Rectal smooth muscle tissue (tissue), 1 donor: ENCODE data around the gene NOD1.
"Not testable (repeated sequence)": the region's sequence is repeated elsewhere in the genome, so short reads cannot be mapped to it uniquely, and the experiment has no call there.

Experiments used
- H3K27ac ChIP-seq: one replicate; pipeline ENCODE4 v1.7.0; 2013; ENCODE audit warnings: low read depth, low read length, inconsistent platforms
- H3K27me3 ChIP-seq: one replicate; pipeline ENCODE4 v1.7.0; 2013; ENCODE audit warnings: low read length; ENCODE audit not compliant: control insufficient read depth, insufficient read depth
- H3K36me3 ChIP-seq: one replicate; pipeline ENCODE4 v1.7.0; 2013; ENCODE audit warnings: low read length; ENCODE audit not compliant: control insufficient read depth, insufficient read depth
- H3K4me1 ChIP-seq: one replicate; pipeline ENCODE4 v1.7.0; 2013; ENCODE audit warnings: low read length; ENCODE audit not compliant: control insufficient read depth, insufficient read depth
- H3K4me3 ChIP-seq: one replicate; pipeline ENCODE4 v1.7.0; 2013; ENCODE audit warnings: low read length
- H3K9ac ChIP-seq: one replicate; pipeline ENCODE4 v1.7.0; 2013; ENCODE audit warnings: low read length

NOD1 gene

GRCh38 chr7:30478349-30479201 lies at the start of gene NOD1:
NOD1 (minus strand) TSS chr7:30478784; CDS start chr7:30456921, 21,863 bp downstream.
- Histone ChIP-seq H3K9ac (peak within 1 kb of the TSS; percentile 70), H3K27me3 (peaks cover under 1% of the 10 kb centered on the region), H3K4me1 (peaks cover 8% of the 10 kb centered on the region), H3K36me3 (no peaks in the 10 kb centered on the region), H3K27ac (peak within 1 kb of the TSS; percentile 85), H3K4me3 (peak within 1 kb of the TSS; percentile 88)

DNA sequence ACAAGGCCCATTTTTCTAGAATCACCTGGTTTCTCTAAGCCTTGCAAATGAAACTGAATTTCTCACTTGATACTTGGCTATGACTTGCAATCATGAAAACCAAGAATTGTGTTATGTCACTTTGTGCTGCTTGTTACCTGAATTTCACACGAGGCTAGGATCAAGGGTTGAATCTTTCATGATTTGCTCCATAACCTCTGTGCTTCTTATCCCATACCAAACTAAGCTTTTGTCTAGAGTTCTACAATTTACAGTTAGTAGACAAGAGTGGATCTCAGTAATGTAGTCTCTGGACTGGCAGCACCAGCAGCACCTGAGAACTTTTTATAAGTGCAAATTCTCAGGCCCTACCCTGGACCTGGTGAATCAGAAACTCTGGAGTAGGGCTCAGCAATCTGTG lies 48.7 kb upstream of the NOD1 start:
- H3K27me3 ChIP-seq, H3K27ac ChIP-seq, H3K36me3 ChIP-seq, H3K4me1 ChIP-seq, H3K4me3 ChIP-seq, H3K9ac ChIP-seq: not testable (repeated sequence)

- Histone ChIP-seq H3K4me1 (no peaks in the 10 kb centered on the region), H3K4me3 (no peak overlapping the region), H3K36me3 (no peaks in the 10 kb centered on the region), H3K9ac (no peak overlapping the region), H3K27me3 (no peaks in the 10 kb centered on the region), H3K27ac (no peak overlapping the region)
These were observed 47.6 kb upstream of the NOD1 start for GRCh38 chr7:30526163-30526562.

GRCh38 chr7:30525429-30525828 lies 46.8 kb upstream of the NOD1 start:
- no peak overlapping the region for H3K9ac ChIP-seq
- no peak overlapping the region for H3K4me3 ChIP-seq
- H3K4me1 ChIP-seq = no peaks in the 10 kb centered on the region
- H3K27me3 ChIP-seq = no peaks in the 10 kb centered on the region
- H3K27ac ChIP-seq = no peak overlapping the region
- H3K36me3 ChIP-seq = no peaks in the 10 kb centered on the region

GRCh38 chr7:30524545-30524944 lies 46.0 kb upstream of the NOD1 start:
- Histone ChIP-seq H3K9ac (no peak overlapping the region), H3K27me3 (no peaks in the 10 kb centered on the region), H3K36me3 (no peaks in the 10 kb centered on the region), H3K27ac (no peak overlapping the region), H3K4me3 (no peak overlapping the region), H3K4me1 (no peaks in the 10 kb centered on the region)

GRCh38 chr7:30523466-30523865 lies 44.9 kb upstream of the NOD1 start:
- Histone ChIP-seq H3K4me1 (no peaks in the 10 kb centered on the region), H3K36me3 (no peaks in the 10 kb centered on the region), H3K27me3 (no peaks in the 10 kb centered on the region), H3K27ac (no peak overlapping the region), H3K4me3 (no peak overlapping the region), H3K9ac (no peak overlapping the region)

DNA sequence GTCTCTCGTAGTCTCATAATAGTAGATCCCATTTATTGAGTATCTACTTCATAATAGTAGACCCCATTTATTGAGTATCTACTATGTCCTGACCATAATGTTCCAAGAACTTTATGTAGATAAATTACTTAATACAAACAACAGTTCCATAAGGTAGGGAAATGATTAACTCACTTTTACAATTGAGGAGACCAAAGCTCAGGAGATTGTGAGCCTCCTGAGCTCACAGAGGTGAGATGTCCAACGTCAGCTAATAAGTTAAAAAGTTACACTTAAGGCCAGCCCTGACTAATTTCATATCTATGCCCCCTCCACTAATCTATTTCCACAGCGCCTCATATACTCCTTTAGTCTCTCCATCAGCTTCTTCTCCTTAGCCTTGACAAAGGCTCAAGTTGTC lies 43.6 kb upstream of the NOD1 start:
- Histone ChIP-seq H3K4me3 (no peak overlapping the region), H3K4me1 (no peaks in the 10 kb centered on the region), H3K9ac (no peak overlapping the region), H3K27me3 (no peaks in the 10 kb centered on the region), H3K27ac (no peak overlapping the region), H3K36me3 (no peaks in the 10 kb centered on the region)

DNA sequence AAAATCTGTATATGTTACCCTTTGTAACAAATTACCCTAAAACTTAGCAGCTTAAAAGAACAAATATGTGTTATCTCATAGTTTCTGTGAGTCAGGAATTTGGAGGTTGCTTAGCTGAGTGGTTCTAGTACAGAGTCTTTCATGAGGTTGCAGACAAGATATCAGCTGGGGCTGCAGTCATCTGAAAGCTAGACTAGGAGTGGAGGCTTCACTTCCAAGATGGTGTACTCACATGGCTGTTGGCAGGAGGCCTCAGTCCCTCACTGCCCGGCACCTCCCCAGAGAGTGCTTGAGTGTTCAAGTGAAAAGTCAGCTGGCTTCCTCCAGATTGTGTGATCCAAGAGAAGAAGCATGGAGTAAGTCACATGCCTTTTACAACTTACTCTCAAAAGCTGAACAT lies 42.9 kb upstream of the NOD1 start:
- H3K4me3 ChIP-seq = no peak overlapping the region
- no peaks in the 10 kb centered on the region for H3K27me3 ChIP-seq
- H3K9ac ChIP-seq = no peak overlapping the region
- no peak overlapping the region for H3K27ac ChIP-seq
- H3K4me1 ChIP-seq = no peaks in the 10 kb centered on the region
- no peaks in the 10 kb centered on the region for H3K36me3 ChIP-seq

- Histone ChIP-seq H3K4me3 (no peak overlapping the region), H3K27me3 (no peaks in the 10 kb centered on the region), H3K27ac (no peak overlapping the region), H3K36me3 (no peaks in the 10 kb centered on the region), H3K9ac (no peak overlapping the region), H3K4me1 (no peaks in the 10 kb centered on the region)
These were observed 40.5 kb upstream of the NOD1 start for GRCh38 chr7:30519122-30519521.

GRCh38 chr7:30515761-30516160 lies 37.2 kb upstream of the NOD1 start:
- H3K9ac ChIP-seq = no peak overlapping the region
- no peaks in the 10 kb centered on the region for H3K36me3 ChIP-seq
- no peak overlapping the region for H3K27ac ChIP-seq
- no peaks in the 10 kb centered on the region for H3K4me1 ChIP-seq
- H3K4me3 ChIP-seq = no peak overlapping the region
- no peaks in the 10 kb centered on the region for H3K27me3 ChIP-seq

- H3K9ac ChIP-seq = no peak overlapping the region
- H3K27ac ChIP-seq = no peak overlapping the region
- H3K36me3 ChIP-seq = no peaks in the 10 kb centered on the region
These were observed 36.2 kb upstream of the NOD1 start for GRCh38 chr7:30514776-30515175.

DNA sequence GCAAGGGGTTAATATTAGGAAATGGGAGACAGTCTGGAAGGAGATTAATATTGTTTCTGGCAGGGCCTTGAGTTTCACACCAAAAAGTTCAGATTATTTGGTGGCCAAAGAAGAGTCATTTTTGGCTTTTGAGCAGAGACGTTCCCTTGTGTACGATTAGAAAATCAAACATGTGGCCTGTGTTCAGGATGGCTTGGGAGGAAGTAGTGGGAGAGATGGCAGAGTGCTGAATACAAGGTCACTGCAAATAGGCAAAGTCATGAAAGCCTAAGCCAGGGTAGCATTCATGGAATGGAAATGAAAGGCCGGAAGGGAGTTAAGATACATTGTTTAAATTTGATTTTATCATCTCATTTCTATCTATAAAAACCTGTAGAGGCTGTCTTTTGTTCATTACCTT lies 35.6 kb upstream of the NOD1 start:
- H3K27me3 ChIP-seq = no peaks in the 10 kb centered on the region
- no peaks in the 10 kb centered on the region for H3K36me3 ChIP-seq
- H3K27ac ChIP-seq = no peak overlapping the region
- H3K4me3 ChIP-seq = no peak overlapping the region
- H3K4me1 ChIP-seq = no peaks in the 10 kb centered on the region
- H3K9ac ChIP-seq = no peak overlapping the region

More at GRCh38 chr7:30514776-30515175, 36.2 kb upstream of the NOD1 start:
- Histone ChIP-seq H3K4me3 (no peak overlapping the region), H3K27me3 (no peaks in the 10 kb centered on the region), H3K4me1 (no peaks in the 10 kb centered on the region)

DNA sequence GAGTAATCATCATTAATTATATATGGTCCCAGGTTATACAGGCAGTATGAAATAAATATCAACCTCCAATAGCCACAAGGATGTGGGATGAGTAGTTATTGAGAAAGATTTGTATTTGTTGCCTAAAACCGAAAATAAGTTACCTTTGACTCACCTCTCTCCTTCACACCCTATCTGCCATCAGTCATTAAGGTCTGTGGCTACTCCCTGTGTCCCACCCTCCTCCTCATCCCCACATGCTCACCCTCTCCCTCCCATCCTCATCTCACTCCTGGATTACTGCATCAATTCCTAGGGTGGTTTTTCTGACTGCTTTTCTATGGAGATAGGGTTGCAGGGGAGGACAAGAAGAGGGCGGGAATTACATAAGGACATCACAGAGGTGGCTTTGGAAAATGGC lies 35.2 kb upstream of the NOD1 start:
- no peak overlapping the region for H3K9ac ChIP-seq
- H3K36me3 ChIP-seq = no peaks in the 10 kb centered on the region
- H3K4me1 ChIP-seq = no peaks in the 10 kb centered on the region
- no peak overlapping the region for H3K27ac ChIP-seq
- no peak overlapping the region for H3K4me3 ChIP-seq
- no peaks in the 10 kb centered on the region for H3K27me3 ChIP-seq
